Anterior cingulate cortex (tissue), 58 donors: ENCODE results near the gene SPRYD4.
"Not testable (repeated sequence)": the region's sequence is repeated elsewhere in the genome, so short reads cannot be mapped to it uniquely, and the experiment has no call there.

Experiments used
- DNase-seq, 58 donors: peaks; one replicate each; lab custom pipeline; 2025; lab: John Stamatoyannopoulos, UW

The SPRYD4 gene

GRCh38 chr12:56468216-56469006 lies at the start of gene SPRYD4:
SPRYD4 (plus strand) TSS chr12:56468578; CDS start chr12:56468592, 14 bp downstream.
- peak; percentile 65 to 96 (median 90) for DNase-seq

DNA sequence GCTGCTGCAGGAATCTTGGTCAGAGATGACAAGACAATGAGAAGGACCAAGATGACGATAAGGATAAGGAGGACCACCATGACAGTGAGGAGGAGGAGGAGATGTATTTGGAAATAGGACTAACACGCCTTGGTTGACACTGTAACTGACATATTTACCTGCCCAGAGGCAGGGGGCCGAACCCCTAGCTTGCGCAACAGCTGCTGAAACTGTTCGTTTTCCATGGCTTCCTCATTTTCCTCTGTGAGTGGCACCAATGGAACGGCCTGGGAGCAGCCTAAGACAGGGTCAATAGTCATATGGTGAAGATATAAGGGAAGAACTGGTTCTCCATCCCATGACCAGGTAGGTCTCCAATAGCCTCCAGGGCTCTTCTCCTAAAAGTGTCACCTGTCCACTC lies 48.0 kb upstream of the SPRYD4 start:
- no peak for DNase-seq

DNA sequence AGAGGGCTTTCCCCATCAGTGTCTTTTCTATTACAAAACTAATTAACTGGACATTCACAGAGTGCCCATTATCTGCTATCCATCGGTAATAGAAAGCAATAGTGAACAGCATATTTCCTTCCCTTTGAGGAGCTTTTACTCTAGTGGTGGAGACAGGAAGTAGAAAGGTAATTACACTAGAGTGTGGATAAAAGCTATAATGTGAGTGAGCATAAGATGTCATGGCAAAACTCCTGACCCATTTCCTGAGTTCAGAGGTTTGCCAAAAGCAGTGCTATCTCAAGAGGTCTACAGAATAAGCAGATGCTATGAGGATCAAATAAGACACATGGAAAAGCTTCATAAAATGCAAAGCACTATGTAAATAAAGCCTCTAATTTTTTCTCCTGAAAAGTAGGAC lies 43.2 kb upstream of the SPRYD4 start:
- DNase-seq, result no peak

DNA sequence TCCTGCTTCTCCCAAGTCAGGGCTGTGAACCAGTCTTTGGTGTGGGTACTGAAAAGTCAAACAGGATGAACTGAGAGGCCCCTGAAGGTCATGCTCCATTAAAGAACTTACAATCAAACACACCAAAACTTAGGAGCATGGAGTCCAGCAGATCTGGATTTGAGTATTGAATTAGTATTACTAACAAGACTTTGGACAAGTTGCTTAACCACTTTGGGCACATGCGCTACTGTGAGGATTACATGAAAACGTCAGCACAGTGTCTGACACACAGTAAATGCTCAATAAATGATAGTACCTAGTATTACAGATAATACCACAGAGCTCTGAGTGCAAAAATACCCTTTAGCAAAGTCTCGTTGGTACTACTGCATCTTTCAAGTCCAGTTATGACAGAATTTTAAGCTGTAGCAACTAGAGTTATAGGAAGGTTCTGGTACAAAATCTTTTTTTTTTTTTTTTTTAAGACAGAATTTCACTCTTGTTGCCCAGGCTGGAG lies 42.4 kb upstream of the SPRYD4 start:
- no peak for DNase-seq

GRCh38 chr12:56431288-56431687 lies 37.1 kb upstream of the SPRYD4 start:
- no peak for DNase-seq

DNA sequence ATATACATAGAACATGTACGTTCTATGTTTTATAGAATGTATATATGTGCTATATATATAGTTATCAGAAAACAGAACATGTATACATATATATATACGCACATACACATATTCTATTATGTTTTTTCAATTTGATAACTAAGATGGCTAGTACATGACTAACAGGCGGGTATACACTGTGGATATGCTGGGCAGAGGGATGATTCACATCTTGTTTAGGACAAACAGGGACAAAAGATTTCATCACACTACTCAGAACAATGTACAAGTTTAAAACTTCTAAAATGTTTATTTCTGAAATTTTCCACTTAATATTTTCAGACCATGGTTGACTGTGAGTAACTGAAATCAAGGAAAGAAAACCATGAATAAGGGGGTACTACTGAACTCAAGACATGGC lies 36.5 kb upstream of the SPRYD4 start:
- DNase-seq, result no peak

DNA sequence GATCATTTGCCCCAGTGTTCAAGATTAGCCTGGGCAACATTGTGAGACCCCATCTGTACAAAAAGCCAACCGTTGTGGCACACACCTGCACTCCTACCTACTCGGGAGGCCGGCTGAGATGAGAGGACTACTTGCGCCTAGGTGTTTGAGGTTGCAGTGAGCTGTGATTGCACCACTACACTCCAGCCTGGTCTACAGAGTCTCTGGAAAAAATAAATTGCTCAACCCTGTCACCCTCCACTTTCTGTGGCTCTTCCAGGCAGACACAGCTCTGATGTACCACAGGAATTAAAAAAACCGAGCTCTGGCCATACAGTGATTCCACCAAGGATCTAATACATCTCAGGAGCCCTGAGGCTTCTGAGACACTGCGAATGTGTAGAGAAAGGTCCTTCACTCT lies 33.5 kb upstream of the SPRYD4 start:
- no peak for DNase-seq

GRCh38 chr12:56437430-56438176 lies 30.8 kb upstream of the SPRYD4 start:
- no peak for DNase-seq

DNA sequence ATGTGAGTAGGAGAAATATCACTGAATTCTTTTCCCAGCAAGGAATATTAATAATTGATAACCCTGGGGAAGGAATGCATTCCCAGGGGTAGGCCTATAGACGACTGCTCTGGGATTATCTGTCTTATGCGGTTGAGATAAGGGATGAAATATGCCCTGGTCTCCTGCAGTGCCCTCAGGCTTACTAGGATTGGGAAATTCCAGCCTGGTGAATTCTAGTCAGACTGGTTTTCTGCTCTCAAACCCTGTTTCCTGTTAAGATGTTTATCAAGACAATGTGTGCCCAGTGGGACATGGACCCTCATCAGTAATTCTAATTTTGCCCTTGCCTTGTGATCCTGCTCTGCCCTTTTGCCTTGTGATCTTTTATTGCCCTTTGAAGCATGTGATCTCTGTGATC lies 25.2 kb upstream of the SPRYD4 start:
- not testable (repeated sequence) for DNase-seq

DNA sequence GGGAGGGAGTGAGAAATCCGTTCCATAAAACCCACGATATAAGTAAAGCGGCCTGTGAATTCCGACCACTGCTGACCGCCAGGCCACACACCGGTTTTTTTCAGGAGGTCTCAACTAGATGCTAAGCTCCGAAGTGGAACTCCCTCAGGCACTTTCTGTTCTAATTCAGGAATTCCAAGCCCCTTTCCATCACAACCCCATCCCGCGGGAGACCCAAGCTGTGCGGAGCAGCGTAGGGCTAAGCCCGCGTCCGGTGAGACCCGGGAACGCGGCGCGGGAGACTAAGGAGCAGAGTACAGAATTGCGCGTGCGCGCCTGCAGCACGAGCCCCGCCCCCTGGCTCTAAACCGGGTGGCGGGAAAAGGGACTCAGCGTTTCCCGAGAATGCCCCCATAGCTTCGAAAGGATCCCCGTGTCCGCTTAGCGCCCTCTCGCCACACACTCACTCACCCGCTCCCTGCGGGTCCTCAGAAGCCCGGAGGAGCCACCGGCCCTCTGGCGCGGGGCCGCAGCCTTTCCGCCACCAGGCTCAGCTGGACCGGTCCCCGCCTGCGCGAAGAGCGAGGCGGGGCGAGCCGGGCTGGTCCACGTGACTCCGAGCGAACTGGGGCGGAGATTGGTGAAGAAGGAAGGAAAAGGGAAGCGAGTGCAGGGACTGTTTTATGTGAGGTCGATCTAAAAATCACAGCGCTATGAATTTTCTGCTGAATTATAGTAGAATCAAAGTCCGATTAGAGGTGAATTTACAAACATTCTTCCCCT lies 19.3 kb upstream of the SPRYD4 start, which contains the start of gene TIMELESS:
Gene TIMELESS (minus strand): TSS at position 567 of the 762 bp plus-strand sequence. CDS start 15,256 bp downstream, outside the sequence.
- peak in 57 of 58 donors; percentile 70 to 99 (median 91) for DNase-seq

- no peak for DNase-seq
Measured at GRCh38 chr12:56449622-56449984, 18.8 kb upstream of the SPRYD4 start.

- no peak for DNase-seq
Measured at GRCh38 chr12:56450241-56450640, 18.1 kb upstream of the SPRYD4 start.

- no peak for DNase-seq
Measured at GRCh38 chr12:56451147-56451546, 17.2 kb upstream of the SPRYD4 start.

DNA sequence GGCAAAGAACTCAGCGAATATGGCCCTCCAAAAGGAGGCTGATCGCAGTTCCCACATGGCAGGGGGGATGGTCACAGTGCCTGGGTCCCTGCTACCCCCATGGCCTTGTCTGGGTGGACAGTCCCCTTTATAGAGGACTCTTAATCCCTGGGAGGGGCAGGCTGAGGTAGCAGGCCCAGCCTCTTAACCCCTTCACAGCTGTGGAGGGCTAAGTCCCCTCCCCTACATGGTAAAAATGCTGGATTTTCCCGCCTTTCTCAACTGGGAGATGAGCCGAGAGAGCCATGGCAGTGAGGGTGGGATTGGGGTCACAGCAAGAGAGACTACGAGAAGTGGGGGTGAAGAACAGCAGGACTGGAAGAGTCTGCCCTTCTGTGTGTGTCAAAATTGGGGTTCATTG lies 13.8 kb upstream of the SPRYD4 start, which contains the start of gene MIP:
Gene MIP (minus strand): TSS at position 101 of the 400 bp plus-strand sequence. CDS start 44 bp downstream, at position 57.
- DNase-seq, result no peak

DNA sequence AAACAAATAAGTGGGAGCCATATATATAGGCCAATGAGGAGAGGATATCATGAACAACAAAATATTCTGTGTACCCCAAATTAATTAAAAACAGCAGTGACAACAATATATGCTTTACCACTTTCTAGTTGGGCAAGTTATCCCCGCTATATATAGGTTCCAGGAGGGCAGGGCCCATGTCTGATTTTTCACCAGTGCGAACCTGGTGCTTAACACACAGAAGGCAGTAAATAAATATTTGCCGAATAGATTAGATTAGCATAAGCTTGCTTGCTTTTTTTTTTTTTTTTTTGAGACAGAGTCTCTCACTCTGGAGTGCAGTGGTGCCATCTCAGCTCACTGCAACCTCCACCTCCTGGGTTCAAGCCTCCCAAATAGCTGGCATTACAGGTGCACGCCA lies 10.6 kb upstream of the SPRYD4 start:
- no peak for DNase-seq

DNA sequence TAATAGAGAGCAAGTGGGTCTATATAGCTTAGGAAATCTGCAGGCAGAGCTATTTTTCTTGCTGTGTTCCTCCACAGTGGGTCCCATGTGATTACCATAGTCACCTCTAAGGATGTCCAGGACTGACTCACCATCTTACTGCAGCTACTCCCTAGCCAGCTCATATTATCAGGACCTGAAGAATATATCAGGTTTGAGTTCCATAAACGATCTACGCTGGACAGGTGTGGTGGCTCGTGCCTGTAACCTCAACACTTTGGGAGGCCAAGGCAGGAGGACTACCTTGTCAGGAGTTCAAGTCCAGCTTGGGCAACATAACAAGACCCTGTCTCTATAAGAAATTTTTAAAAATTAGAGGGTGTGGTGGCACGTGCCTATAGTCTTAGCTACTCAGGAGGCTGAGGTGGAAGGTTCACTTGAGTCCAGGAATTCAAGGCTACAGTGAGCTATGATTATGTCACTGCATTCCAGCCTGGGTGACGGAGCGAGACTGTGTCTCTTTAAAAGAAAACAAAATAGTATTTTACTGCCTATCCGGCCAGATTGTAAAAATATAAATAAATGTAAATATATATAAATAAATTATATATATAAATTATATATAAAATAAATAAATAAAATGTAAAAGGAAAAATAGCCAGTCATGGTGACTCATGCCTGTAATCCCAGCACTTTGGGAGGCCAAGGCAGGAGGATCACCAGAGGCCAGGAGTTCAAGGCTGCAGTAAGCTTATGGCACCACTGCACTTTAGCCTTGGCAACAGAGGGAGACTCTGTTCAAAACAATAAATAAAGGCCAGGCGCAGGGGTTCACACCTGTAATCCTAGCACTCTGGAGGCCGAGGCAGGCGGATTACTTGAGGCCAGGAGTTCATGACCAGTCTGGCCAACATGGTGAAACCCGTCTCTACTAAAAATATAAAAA lies 6.9 kb upstream of the SPRYD4 start:
- no peak for DNase-seq

DNA sequence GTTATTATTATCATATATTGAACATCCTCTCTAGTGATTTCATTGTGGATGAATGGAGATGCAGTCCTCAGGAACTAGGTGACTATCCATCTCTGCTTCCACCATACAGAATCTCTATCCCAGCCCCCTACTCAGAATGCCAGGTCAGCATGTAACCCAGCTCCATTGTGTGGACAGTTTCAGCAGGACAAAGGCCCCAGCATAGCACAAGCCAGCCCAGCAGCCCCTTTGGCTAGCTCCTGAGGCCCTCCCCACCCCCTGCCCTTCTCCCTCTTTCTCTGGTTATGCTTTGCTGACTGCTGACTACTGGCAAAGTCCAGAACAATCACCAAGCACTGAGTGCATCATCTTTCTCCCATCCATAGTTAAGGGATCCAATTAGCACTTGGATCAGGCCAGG lies 5.8 kb upstream of the SPRYD4 start:
- DNase-seq, result no peak

DNA sequence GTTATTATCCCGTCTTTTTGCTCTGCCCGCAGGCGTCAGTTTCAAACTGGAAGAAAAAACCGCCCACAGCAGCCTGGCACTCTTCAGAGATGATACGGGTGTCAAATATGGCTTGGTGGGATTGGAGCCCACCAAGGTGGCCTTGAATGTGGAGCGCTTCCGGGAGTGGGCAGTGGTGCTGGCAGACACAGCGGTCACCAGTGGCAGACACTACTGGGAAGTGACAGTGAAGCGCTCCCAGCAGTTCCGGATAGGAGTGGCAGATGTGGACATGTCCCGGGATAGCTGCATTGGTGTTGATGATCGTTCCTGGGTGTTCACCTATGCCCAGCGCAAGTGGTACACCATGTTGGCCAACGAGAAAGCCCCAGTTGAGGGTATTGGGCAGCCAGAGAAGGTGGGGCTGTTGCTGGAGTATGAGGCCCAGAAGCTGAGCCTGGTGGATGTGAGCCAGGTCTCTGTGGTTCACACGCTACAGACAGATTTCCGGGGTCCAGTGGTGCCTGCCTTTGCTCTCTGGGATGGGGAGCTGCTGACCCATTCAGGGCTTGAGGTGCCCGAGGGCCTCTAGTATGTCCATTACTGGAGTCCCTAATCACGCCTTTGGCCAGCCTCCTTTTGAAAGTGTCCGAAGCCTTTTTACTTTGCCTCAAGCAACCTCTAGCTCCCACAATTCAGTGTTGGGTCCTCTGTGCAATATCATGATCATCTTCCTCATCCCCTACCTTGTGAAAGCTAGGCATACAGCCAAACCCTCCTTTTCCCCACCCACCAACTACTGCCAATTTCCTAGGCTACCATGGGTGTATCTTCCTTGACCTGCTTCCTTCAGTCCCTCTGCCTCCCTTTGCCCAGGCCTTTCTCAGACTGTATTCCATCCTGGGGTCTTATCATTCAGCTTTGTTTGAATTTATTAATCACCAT lies 891 bp downstream of the SPRYD4 start:
- DNase-seq, result peak in 24 of 58 donors; percentile 4 to 46 (median 20)
